ENCODE data around the gene RASA4.
"Not testable (repeated sequence)": the region's sequence is repeated elsewhere in the genome, so short reads cannot be mapped to it uniquely, and the experiment has no call there.

Gene RASA4

DNA sequence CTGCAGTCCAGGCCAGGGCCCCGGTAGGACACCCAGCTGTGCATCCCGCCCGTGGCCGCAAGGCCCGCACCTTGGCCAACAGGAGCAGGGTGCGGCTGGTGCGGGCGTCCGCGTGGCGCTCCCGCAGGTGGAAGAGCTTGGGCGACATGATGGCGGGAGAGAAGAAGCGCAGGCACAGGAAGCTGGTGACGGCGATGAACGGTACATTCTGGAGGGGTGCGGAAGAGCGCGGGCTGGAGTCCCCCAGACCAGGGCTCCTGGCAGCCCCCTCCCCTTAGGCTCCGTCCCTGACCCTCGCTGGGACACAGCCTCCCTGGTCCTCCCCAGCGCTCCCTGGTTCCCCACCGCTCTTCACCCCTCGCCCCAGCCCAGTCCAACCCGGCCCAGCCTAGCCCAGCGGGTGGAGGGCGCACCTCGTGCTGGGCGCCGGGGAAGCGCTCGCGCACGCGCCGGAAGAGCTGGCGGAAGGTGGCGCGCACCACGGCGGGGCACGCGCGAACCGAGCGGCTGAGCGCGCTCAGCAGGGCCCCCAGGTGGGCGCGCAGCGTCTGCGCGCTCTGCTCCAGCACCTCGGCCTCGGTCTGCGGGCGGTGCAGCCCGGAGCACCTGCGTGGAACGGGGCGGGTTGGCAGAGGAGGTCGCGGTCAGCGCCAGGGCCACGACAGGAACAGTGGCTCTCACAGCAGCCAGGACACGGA lies 22.8 kb downstream of the RASA4 start:
- not testable (repeated sequence) for H3K36me3 ChIP-seq; H3K27ac ChIP-seq; H3K4me1 ChIP-seq; H3K4me2 ChIP-seq; H3K9ac ChIP-seq; H3K9me3 ChIP-seq (replicated peaks in 1 of 11); H3K4me3 ChIP-seq; H3K27me3 ChIP-seq; H4K20me1 ChIP-seq

DNA sequence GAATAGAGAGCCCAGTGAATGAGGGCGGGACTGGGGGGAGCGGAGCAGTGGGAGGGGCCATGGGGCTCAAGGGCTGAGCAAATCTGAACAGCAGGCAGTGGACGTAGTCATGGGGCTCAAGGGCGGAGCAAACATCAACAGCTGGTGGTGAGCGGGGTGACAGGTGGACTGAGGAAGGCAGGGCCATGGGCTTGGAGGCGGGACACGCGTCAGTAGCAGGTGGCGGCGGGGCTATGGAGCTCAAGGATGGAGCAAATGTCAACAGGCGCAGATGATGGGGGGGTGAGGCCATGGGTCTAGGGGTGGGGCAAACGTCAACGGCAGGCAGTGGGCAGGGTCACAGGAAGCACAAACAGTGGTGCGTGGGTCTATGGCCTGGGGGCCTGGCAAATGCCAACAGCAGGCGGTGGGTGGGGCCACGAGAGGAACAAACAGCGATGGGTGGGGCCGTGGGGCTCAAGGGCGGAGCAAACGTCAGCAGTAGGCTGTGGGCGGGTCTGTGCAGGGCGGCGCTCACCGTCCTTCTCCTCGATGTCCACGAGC lies 24.0 kb downstream of the RASA4 start:
- H3K9ac ChIP-seq; H3K4me1 ChIP-seq; H3K27me3 ChIP-seq; H3K4me2 ChIP-seq; H3K9me3 ChIP-seq (replicated peaks in 1 of 11); H3K27ac ChIP-seq; H3K4me3 ChIP-seq; H3K36me3 ChIP-seq; H4K20me1 ChIP-seq: not testable (repeated sequence)

DNA sequence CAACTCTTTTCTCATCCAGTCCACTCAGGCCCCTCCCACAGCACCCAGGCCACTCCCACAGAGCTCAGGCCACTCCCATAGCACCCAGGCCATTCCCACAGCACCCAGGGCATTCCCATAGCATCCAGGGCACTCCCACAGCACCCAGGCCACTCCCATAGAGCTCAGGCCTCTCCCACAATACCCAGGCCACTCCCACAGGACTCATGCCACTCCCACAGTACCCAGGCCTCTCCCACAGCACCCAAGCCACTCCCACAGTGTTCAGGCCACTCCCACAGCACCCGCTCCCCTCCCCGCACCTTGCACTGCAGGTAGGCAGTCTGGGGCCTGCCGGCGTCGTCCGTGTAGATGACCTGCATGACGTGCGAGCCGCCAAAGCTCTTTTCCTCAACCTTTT lies 26.7 kb downstream of the RASA4 start:
- H3K4me1 ChIP-seq; H4K20me1 ChIP-seq; H3K4me2 ChIP-seq; H3K36me3 ChIP-seq; H3K27me3 ChIP-seq; H3K9me3 ChIP-seq (replicated peaks in 1 of 11); H3K9ac ChIP-seq; H3K4me3 ChIP-seq; H3K27ac ChIP-seq: not testable (repeated sequence)

DNA sequence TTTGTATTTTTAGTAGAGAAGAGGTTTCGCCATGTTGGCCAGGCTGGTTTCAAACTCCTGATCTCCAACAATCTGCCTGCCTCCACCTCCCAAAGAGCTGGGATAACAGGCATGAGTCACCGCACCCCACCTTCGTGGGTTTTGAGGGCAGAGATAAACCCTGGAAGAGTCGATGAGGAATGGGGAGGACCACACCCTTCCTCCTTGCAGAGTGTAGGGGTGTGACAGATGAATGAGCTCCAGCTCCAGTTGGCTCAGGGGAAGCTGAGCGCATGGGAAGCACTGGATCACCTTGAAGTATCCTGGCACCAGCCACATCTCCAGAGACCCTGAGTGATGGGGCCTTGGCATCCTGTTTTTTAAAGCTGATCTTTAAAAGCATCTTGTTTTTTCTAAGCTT lies 33.1 kb downstream of the RASA4 start:
- H3K9me3 ChIP-seq (replicated peaks in 1 of 11); H3K27ac ChIP-seq; H3K36me3 ChIP-seq; H3K4me2 ChIP-seq; H3K4me1 ChIP-seq; H4K20me1 ChIP-seq; H3K9ac ChIP-seq; H3K27me3 ChIP-seq; H3K4me3 ChIP-seq: not testable (repeated sequence)

- not testable (repeated sequence) for H4K20me1 ChIP-seq; H3K9me3 ChIP-seq (replicated peaks in 1 of 11); H3K27me3 ChIP-seq; H3K4me2 ChIP-seq; H3K27ac ChIP-seq; H3K4me1 ChIP-seq; H3K36me3 ChIP-seq; H3K9ac ChIP-seq; H3K4me3 ChIP-seq
These were observed 34.8 kb downstream of the RASA4 start for GRCh38 chr7:102581722-102582121.

GRCh38 chr7:102578486-102578885 lies 38.1 kb downstream of the RASA4 start:
- not testable (repeated sequence) for H3K4me3 ChIP-seq; H3K9me3 ChIP-seq (replicated peaks in 1 of 11); H3K4me1 ChIP-seq; H3K36me3 ChIP-seq; H3K9ac ChIP-seq; H3K4me2 ChIP-seq; H3K27ac ChIP-seq; H4K20me1 ChIP-seq; H3K27me3 ChIP-seq

DNA sequence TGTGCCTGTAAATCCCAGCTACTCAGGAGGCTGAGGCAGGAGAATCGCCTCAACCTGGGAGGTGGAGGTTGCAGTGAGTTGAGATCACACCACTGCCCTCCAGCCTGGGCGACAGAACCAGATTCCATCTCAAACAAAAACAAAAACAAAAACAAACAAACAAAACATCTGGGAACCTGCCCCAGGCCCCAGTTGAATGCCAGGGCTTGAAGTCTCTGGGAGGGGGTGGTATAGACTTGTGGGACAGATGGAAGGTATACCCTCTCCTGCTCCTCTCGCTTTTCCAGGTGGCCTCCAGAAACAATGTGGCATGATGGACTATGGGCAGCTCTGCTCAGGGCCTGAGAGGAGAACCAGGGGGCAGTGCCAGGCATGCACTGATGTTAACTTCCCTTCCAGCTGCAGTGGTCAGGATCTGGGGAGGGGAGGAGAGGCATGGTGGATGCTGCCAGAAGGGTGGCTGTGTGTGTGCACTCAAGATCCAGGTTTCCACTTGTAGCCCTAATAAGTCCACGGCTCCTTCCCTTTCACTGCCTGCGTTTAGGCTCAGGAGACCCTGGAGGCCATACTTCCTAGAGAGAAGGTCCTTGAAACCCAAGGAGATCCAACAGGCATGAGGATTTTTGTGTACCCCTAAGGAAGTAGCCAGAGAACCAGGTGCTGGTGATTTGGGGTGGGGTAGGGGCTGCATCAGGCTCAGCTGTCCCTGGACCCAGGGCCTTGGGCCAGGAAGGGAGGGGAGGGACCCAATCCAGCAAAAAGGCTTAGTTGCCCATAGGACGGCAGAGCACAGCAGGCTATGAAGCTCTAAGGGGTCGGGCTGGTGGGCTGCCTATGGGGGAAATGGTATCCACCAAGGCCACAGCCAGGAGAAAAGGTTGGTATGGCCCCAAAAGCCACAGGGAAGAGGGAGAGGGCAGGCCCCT lies 39.0 kb downstream of the RASA4 start:
- not testable (repeated sequence) for H3K4me1 ChIP-seq; H4K20me1 ChIP-seq; H3K27ac ChIP-seq; H3K9ac ChIP-seq; H3K36me3 ChIP-seq; H3K4me2 ChIP-seq; H3K27me3 ChIP-seq; H3K4me3 ChIP-seq; H3K9me3 ChIP-seq (replicated peaks in 1 of 11)

DNA sequence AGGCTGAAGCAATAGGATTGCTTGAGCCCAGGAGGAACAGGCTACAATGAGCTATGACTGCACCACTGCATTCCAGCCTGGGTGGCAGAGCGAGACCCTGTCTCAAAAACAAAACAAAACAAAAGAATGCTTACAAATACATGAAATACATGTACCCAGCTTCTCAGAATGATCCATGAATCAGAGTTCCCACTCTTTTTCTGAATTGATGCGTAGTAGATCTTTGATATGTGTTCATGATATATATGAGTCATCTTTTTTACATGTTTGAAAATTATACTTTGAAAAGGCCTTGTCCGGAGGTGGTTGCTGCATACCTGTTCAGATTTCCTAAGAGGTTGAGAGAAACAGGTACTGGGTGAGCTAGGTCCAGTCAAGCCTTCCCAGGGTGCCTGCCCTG lies 40.2 kb downstream of the RASA4 start:
- not testable (repeated sequence) for H3K4me1 ChIP-seq; H3K4me3 ChIP-seq; H3K9ac ChIP-seq; H3K27ac ChIP-seq; H3K9me3 ChIP-seq (replicated peaks in 1 of 11); H3K27me3 ChIP-seq; H3K4me2 ChIP-seq; H4K20me1 ChIP-seq; H3K36me3 ChIP-seq

GRCh38 chr7:102574607-102575006 lies 41.9 kb downstream of the RASA4 start:
- H3K9me3 ChIP-seq (replicated peaks in 1 of 11); H3K27ac ChIP-seq; H3K9ac ChIP-seq; H3K36me3 ChIP-seq; H3K4me3 ChIP-seq; H3K27me3 ChIP-seq; H3K4me1 ChIP-seq; H4K20me1 ChIP-seq; H3K4me2 ChIP-seq: not testable (repeated sequence)

GRCh38 chr7:102572261-102573239 lies 44.0 kb downstream of the RASA4 start, which contains the start of gene POLR2J3:
POLR2J3 (minus strand) TSS chr7:102572583; CDS start chr7:102572521, 62 bp downstream.
- Histone ChIP-seq H3K27ac (peak within 1 kb of the TSS; percentile 67 to 83 (median 78); a peak in 21 of 22 replicates), H3K9ac (peak within 1 kb of the TSS; percentile 77 to 85 (median 83)), H3K4me3 (peak within 1 kb of the TSS; percentile 59 to 74 (median 69))
- H3K9me3 ChIP-seq (replicated peaks in 1 of 11); H3K4me1 ChIP-seq; H3K4me2 ChIP-seq; H3K27me3 ChIP-seq; H4K20me1 ChIP-seq; H3K36me3 ChIP-seq: not testable (repeated sequence)

GRCh38 chr7:102568620-102569019 lies 47.9 kb downstream of the RASA4 start:
- H3K9ac ChIP-seq; H3K36me3 ChIP-seq; H3K4me2 ChIP-seq; H3K27me3 ChIP-seq; H3K4me3 ChIP-seq; H3K4me1 ChIP-seq; H3K9me3 ChIP-seq (replicated peaks in 1 of 11); H3K27ac ChIP-seq; H4K20me1 ChIP-seq: not testable (repeated sequence)

- H4K20me1 ChIP-seq; H3K27ac ChIP-seq; H3K27me3 ChIP-seq; H3K36me3 ChIP-seq; H3K4me2 ChIP-seq; H3K9ac ChIP-seq; H3K4me1 ChIP-seq; H3K9me3 ChIP-seq (replicated peaks in 1 of 11); H3K4me3 ChIP-seq: not testable (repeated sequence)
These were observed 65.6 kb downstream of the RASA4 start, which contains the start of gene SPDYE2 for GRCh38 chr7:102550808-102551422. SPDYE2 (plus strand) TSS chr7:102551226; CDS start chr7:102553256, 2,030 bp downstream.

GRCh38 chr7:102546353-102546752 lies 70.2 kb downstream of the RASA4 start:
- H3K27ac ChIP-seq; H3K36me3 ChIP-seq; H3K27me3 ChIP-seq; H3K4me1 ChIP-seq; H3K9ac ChIP-seq; H4K20me1 ChIP-seq; H3K4me2 ChIP-seq; H3K4me3 ChIP-seq; H3K9me3 ChIP-seq (replicated peaks in 1 of 11): not testable (repeated sequence)
